WI38 (cell line): ENCODE data around the gene LPP.
"Not testable (repeated sequence)": the region's sequence is repeated elsewhere in the genome, so short reads cannot be mapped to it uniquely, and the experiment has no call there.

Experiments
- H3K4me3 ChIP-seq: 2 replicates; pipeline ENCODE4 v1.5.1; 2011; ENCODE audit warnings: low read depth, mild to moderate bottlenecking, control low read depth, low read length
- TF ChIP-seq, protein P1 (sequence below): IDR thresholded peaks from 2 replicates; pipeline ENCODE4 v1.5.1; 2012; ENCODE audit warnings: low read depth, mild to moderate bottlenecking, control low read depth, low read length

The LPP gene

GRCh38 chr3:188605231-188605630, 451.3 kb downstream of the LPP start:
- H3K4me3 ChIP-seq = no peak overlapping the region
- TF ChIP-seq, protein P1, sequence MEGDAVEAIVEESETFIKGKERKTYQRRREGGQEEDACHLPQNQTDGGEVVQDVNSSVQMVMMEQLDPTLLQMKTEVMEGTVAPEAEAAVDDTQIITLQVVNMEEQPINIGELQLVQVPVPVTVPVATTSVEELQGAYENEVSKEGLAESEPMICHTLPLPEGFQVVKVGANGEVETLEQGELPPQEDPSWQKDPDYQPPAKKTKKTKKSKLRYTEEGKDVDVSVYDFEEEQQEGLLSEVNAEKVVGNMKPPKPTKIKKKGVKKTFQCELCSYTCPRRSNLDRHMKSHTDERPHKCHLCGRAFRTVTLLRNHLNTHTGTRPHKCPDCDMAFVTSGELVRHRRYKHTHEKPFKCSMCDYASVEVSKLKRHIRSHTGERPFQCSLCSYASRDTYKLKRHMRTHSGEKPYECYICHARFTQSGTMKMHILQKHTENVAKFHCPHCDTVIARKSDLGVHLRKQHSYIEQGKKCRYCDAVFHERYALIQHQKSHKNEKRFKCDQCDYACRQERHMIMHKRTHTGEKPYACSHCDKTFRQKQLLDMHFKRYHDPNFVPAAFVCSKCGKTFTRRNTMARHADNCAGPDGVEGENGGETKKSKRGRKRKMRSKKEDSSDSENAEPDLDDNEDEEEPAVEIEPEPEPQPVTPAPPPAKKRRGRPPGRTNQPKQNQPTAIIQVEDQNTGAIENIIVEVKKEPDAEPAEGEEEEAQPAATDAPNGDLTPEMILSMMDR = no peak

- H3K4me3 ChIP-seq = no peak overlapping the region
- TF ChIP-seq, protein P1 = no peak
These were observed 451.9 kb downstream of the LPP start for GRCh38 chr3:188605905-188606304.

DNA sequence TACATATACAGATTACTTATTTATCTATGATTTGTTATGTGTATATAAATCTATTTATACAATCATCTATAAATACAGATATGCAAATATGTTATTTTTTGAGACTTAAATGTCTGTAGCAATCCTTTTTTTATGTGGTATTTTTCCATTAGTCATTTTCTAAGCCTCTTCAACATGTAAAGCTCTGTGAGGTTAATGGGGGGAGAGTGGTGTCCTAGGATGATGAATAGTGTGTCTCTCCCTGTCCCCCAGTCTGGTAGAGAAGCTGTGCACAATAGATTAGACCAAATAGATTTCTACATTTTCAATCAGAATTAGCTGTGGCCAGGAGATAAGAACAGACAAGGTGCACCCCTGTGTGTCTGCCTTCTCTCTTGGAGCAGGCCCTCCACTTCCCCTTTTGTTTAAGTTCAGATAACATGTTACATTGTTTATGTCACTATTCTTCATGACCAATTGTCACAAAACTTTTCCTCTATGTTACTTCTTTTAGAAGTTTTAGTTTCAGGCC, 453.9 kb downstream of the LPP start:
- no peak overlapping the region for H3K4me3 ChIP-seq
- TF ChIP-seq, protein P1 = no peak

DNA sequence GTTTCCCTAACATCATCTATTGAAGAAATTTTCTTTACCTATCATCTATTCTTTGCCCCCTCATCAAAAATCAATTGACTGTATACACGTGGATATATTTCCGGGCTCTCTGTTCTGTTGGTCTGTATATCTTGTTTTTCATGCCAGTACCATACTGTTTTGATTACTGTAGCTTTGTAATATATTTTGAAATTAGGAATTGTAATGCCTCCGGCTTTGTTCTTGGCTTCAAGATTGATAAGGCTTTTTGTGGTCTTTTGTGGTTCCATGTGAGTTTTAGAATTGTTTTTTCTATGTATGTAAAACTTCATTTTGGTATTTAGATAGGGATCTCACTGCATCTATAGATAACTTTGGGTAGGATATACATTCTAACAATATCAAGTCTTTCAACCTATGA, 454.4 kb downstream of the LPP start:
- TF ChIP-seq, protein P1 = no peak
- no peak overlapping the region for H3K4me3 ChIP-seq

- not testable (repeated sequence) for H3K4me3 ChIP-seq
These were observed 459.8 kb downstream of the LPP start for GRCh38 chr3:188613721-188614120.

GRCh38 chr3:188617270-188617669, 463.3 kb downstream of the LPP start:
- TF ChIP-seq, protein P1 = no peak
- H3K4me3 ChIP-seq = no peak overlapping the region

GRCh38 chr3:188617988-188618701, 464.2 kb downstream of the LPP start:
- TF ChIP-seq, protein P1 = no peak
- no peak overlapping the region for H3K4me3 ChIP-seq

DNA sequence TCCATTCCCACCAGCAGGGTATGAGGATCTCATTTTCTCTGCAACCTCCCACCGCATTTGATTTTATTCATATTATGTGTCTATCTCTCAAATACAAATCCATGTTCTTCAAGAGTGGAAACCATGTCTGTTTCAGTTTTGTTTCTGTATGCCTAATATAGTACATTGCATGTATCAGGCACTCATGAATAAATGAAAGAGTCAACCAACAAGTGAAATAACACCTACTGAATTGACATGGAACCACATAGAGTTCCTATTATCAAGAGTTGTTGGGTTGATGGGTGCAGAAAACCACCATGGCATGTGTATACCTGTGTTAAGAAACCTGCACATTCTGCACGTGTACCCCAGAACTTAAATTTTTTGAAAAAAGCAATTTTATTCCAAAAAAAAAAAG, 466.8 kb downstream of the LPP start:
- no peak overlapping the region for H3K4me3 ChIP-seq
- TF ChIP-seq, protein P1 = no peak
